AG04449 (cell line): Measurements from ENCODE around the gene ADAMTSL1.

ENCODE experiments used
- CTCF ChIA-PET: fragments of 350-600 bp; formaldehyde crosslinking; extraction: SDS; loops from one replicate; lab custom pipeline; 2021; ENCODE audit warnings: antibody characterized with exemption; lab: Yijun Ruan, JAX
- POLR2A ChIA-PET: fragments of 400-600, 350-600 bp; formaldehyde crosslinking; extraction: SDS; loops from one replicate; lab custom pipeline; 2020; ENCODE audit warnings: antibody characterized with exemption, inconsistent platforms; lab: Yijun Ruan, JAX
- DNase-seq: peaks from one replicate; pipeline ENCODE4 v3.0.0-alpha.2; 2010; ENCODE audit warnings: low read depth, low spot score
- H3K4me3 ChIP-seq: 2 replicates; pipeline ENCODE4 v1.5.1; 2011; ENCODE audit warnings: low read depth, mild to moderate bottlenecking, control low read depth, low read length
- TF ChIP-seq, protein P1 (sequence below): IDR thresholded peaks from one replicate; pipeline ENCODE4 v1.5.1; 2011; ENCODE audit warnings: mild to moderate bottlenecking, moderate library complexity, low read length, control low read depth, inconsistent platforms; ENCODE audit not compliant: insufficient read depth; ENCODE audit errors: missing control alignments

The ADAMTSL1 gene

DNA sequence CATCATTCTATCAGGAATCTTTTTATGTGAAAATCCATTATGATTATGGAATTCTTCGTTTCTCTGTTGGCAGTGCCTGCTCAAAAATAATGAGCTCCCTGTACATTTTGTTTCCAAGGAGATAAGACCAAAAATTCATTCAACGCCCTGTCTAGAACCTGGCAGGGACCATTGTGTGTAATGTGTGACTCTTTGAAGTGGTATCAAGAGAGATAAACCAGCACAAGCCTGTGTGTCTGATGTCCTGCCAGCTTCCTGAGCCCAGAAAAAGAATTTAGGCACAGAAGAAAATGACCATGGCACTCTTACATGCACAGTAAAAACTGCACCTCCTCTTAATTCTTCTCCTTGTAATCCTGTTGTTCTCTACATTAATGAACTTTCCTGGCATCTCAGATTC, 381.7 kb downstream of the ADAMTSL1 start:
- POLR2A ChIA-PET: no interaction called here
- TF ChIP-seq, protein P1, sequence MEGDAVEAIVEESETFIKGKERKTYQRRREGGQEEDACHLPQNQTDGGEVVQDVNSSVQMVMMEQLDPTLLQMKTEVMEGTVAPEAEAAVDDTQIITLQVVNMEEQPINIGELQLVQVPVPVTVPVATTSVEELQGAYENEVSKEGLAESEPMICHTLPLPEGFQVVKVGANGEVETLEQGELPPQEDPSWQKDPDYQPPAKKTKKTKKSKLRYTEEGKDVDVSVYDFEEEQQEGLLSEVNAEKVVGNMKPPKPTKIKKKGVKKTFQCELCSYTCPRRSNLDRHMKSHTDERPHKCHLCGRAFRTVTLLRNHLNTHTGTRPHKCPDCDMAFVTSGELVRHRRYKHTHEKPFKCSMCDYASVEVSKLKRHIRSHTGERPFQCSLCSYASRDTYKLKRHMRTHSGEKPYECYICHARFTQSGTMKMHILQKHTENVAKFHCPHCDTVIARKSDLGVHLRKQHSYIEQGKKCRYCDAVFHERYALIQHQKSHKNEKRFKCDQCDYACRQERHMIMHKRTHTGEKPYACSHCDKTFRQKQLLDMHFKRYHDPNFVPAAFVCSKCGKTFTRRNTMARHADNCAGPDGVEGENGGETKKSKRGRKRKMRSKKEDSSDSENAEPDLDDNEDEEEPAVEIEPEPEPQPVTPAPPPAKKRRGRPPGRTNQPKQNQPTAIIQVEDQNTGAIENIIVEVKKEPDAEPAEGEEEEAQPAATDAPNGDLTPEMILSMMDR: no peak
- DNase-seq: no peak
- CTCF ChIA-PET: interaction anchor here (0.9 to 1.4 kb wide), 3 partner anchors 11 to 158 kb away, joined by 3 to 4 read pairs (median 3); no protein-coding TSS in a partner anchor
- no peak overlapping the region for H3K4me3 ChIP-seq

DNA sequence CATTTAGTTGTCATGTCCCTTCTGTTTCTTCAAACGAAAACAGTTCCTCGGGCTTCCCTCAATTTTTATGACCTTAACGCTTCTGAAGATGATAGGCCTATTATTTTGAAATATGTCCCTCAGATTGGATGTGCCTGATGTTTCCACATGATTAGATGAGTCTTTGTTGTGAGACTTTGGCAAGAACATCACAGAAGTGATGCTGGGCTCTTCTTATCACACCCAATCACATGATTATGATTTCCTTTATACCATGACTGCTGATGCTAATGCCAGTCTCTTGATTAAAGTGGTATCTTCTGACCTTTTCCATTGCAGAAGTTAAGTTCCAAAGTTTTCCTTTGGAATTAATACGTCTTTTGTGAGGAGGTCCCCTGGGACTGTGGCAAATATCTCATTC, 383.4 kb downstream of the ADAMTSL1 start:
- TF ChIP-seq, protein P1: no peak
- CTCF ChIA-PET: no interaction called here
- POLR2A ChIA-PET: no interaction called here
- DNase-seq: no peak
- H3K4me3 ChIP-seq: no peak overlapping the region

GRCh38 chr9:18857769-18858168, 383.8 kb downstream of the ADAMTSL1 start:
- TF ChIP-seq, protein P1: no peak
- ChIA-PET CTCF (no interaction called here), POLR2A (no interaction called here)

GRCh38 chr9:18861609-18862544, 387.9 kb downstream of the ADAMTSL1 start:
- DNase-seq: peak; percentile 9
- TF ChIP-seq, protein P1: no peak
- POLR2A ChIA-PET: no interaction called here
- CTCF ChIA-PET: interaction anchor here (1.3 to 1.5 kb wide), 2 partner anchors 9 to 36 kb away, joined by 3 read pairs; no protein-coding TSS in a partner anchor
- H3K4me3 ChIP-seq: no peak overlapping the region

More at GRCh38 chr9:18857769-18858168, 383.8 kb downstream of the ADAMTSL1 start:
- DNase-seq: peak; percentile 83
- no peak overlapping the region for H3K4me3 ChIP-seq

DNA sequence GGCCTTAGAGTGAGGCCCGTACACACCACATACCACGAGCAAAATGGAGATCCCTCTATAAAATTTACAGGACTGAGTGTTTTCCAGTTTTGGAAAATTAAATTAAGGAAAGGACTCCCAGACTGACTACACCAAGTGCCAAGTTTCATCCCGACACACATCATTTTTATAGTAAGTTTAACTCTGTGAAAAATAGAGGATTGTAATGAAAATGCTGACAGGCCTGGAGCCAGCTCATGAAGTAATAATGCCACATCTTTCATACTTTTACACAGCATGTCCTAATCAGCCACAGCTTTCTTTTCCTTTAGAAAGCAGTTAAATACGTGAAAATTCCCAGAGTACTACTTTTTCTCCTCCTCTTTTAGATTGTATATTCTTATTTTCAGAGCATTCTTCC, 389.8 kb downstream of the ADAMTSL1 start:
- CTCF ChIA-PET: interaction anchor here (1.5 kb wide), 1 partner anchor 38 kb away, joined by 3 read pairs; no protein-coding TSS in a partner anchor
- H3K4me3 ChIP-seq: no peak overlapping the region
- POLR2A ChIA-PET: no interaction called here

DNA sequence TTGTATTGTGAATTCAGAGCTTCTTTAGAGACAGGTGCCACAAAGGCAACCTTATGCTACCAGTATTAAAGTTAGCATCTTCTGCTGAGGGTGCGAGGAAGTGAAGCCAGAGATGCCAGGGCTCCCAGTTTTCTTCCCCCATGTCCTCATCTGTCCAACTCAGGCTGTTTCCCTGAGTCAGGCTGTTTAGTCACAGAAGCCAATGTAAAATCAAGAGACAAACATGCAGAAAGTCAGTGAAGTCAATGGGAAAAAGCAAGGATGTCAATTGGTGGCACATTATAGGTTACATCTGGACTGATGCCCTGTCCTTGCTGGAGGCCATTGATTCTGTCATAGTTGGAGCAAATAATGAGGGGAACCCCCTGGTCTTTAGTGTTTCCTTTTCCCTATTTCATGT, 390.6 kb downstream of the ADAMTSL1 start:
- ChIA-PET CTCF (no interaction called here), POLR2A (no interaction called here)
- no peak for DNase-seq
- TF ChIP-seq, protein P1: no peak
- H3K4me3 ChIP-seq: no peak overlapping the region

More for the DNA sequence above, 389.8 kb downstream of the ADAMTSL1 start:
- TF ChIP-seq, protein P1: no peak
- no peak for DNase-seq
